ENCODE data around the gene MED12L.
"Not testable (repeated sequence)": the region's sequence is repeated elsewhere in the genome, so short reads cannot be mapped to it uniquely, and the experiment has no call there.

The MED12L gene, protein sequence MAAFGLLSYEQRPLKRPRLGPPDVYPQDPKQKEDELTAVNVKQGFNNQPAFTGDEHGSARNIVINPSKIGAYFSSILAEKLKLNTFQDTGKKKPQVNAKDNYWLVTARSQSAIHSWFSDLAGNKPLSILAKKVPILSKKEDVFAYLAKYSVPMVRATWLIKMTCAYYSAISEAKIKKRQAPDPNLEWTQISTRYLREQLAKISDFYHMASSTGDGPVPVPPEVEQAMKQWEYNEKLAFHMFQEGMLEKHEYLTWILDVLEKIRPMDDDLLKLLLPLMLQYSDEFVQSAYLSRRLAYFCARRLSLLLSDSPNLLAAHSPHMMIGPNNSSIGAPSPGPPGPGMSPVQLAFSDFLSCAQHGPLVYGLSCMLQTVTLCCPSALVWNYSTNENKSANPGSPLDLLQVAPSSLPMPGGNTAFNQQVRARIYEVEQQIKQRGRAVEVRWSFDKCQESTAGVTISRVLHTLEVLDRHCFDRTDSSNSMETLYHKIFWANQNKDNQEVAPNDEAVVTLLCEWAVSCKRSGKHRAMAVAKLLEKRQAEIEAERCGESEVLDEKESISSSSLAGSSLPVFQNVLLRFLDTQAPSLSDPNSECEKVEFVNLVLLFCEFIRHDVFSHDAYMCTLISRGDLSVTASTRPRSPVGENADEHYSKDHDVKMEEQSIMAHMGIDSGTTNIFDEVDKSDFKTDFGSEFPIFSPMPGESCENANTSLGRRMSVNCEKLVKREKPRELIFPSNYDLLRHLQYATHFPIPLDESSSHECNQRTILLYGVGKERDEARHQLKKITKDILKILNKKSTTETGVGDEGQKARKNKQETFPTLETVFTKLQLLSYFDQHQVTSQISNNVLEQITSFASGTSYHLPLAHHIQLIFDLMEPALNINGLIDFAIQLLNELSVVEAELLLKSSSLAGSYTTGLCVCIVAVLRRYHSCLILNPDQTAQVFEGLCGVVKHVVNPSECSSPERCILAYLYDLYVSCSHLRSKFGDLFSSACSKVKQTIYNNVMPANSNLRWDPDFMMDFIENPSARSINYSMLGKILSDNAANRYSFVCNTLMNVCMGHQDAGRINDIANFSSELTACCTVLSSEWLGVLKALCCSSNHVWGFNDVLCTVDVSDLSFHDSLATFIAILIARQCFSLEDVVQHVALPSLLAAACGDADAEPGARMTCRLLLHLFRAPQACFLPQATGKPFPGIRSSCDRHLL (N-terminal part only)

DNA sequence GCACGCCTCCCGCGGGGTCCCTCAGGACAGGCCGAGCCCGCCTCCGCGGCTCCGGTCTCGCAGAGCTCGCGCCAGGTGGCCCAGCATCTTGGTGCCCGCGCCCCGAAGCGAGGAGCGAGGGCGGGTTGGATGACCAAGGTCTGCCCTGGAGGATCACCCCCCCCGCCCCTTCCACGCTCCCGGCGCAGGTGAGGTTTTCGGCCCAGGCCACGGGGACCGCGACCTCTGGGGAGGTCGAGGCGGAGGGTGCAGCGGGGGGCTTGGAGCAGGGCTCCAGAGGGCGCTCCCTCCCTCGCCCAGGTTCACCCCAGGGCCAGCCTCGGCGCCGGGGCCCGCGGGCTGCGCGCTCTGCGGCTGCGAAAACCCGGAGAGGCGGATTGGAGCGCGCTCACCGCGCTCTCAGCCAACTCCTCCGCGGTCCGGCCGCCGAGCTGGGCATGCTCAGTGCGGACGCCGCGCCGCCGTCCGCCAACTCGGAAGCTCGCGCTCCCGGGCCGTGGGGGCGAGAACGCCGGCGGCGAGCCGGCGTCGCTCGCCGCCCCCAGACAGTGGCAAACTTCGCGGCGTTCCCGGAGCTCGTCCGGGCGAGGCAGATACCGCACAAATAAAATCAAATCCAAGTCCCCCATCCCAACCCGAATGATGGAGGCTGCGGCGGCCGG lies at the start of gene MED12L:
TSS of gene MED12L (plus strand) at position 438 of the 662 bp plus-strand sequence. CDS start 1,263 bp downstream, outside the sequence.
- peak; percentile 44 for DNase-seq

DNA sequence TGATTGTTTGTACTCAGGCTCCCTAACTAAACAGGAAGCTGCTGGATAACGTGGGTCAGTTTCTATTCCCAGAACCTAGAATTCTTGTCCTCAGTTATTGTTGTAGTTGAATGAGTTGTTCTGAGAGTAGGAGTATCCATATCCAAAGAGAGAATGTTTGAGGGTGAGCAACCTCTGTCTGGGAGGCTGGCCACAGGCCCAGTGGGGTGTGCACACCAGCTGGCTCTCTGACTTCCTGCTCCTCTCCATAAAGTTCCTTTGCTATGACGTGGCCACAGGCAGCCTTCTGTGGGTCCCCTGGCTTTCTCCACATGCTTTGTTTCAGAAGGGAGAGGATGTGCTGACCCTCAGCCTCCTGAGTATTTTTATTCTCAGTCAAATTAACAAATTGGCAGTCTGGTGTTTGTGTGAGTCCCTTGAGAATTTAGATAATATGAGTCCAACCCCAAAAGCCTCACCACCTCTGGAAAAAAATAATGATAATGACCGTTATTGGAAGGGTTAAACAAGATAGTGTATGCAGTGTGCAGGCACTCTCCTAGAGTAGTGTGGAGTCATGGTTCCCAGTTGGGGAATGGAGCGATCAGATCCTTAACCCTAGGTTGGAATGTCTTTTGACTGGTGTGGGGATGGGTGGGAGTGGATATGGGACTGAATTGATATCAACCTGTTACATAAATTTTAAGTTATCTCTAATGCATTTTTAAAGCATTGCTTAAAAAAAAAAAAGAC lies 47.6 kb upstream of the MED12L start:
- DNase-seq: no peak

DNA sequence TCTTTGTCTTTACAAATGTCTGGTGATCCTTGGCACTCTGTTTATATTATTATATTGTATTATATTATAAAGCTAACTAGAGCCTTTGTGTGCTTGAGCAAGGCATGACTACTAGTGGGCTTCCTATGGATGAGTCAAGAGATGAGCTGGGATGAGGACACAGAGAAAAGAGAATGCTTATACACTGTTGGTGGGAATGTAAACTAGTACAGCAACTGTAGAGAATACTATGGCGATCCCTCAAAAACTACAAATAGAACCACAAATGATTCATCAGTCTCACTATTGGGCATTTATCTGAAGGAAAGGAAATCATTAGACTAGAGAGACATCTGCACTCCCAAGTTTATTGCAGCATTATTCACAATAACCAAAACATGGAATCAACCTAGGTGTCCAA lies 40.8 kb upstream of the MED12L start:
- DNase-seq: no peak

DNA sequence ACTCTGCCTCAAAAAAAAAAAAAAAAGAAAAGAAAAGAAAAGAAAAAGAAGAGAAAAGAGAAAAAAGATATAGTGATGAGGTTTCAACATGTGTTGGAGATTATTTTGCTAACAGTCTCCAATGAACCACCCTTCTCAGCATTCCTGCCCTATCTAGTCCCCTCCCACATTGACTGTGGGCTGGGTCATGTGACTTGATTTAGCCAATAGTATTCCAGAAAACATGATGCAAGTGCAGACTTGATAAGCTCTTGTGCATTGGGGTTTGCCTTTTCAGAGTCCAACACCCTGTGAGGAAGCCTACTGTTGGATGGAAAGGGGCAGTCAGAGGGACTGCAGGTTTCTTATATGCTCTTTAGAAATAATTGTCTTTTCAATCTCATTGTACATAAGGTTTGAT lies 37.8 kb upstream of the MED12L start:
- DNase-seq: no peak

DNA sequence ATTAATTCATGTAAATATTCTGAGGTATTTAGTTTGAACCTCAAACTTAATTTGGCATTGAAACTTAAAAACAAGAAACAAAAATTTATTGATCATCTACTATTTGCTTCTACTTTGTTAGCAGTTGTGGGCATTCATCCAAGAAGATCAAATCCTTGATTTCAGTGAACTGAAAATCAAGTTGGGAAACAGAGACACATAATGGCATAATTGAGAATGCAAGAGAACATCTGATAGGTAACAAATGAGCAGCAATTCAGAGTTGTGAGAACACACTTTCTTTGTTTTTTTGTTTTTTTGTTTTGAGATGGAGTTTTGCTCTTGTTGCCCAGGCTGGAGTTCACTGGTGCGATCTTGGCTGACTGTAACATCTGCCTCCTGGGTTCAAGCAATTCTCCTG lies 33.9 kb upstream of the MED12L start:
- no peak for DNase-seq

DNA sequence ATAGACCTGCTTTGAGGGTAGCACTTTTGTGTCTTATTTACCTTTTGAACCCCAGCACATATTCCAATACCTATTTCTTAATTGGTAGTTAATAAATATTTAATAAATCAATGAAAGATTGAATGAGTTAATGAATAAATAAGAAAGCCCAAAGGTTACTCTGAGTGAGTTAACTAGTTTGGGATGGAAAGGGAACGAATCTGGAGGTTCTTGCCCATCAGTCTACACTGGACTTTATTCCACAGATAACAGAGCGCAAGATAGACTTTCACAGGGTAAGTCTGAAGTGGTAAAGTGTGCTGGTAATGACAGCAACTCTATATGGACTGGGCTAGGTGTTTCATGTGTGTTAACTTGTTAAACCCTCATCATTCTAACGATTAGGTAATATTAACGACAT lies 33.1 kb upstream of the MED12L start:
- DNase-seq: no peak

DNA sequence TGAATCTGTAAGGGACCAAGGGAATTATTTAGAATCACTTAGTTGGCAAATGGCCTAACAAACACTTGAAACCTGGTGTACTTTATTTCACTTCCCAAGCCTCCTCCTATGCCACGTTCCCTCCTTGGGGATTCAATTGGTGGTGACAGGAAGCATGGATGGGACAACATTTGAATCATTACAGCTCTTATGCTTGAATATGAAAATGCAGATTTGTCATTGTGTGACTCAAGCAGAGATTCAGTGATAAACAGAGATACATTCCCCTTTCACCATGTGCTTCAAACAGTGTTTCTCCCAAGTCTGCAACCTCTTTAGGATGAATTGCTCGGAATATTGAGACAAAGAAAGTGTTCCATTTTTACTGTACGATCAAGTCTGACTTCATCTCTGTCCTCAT lies 32.7 kb upstream of the MED12L start:
- no peak for DNase-seq

DNA sequence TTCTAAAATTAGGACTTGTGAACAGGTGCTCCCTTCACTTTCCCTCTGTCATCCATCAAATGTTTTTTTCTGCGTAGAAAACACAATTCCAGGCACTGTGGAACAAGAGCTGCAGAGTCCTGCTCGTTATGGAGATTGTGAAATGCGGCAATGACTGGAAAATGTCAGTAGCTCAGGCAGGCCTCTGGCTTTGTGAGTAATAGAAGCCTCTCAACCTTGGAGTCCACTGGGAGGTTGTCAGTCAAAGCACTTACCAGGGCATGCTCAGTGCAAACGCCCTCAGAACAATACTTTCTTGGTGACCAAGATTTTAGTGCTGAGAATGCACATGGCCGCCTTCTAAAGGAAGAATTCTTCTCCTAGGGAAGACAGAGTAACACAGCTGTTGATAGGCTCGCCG lies 26.7 kb upstream of the MED12L start:
- no peak for DNase-seq

DNA sequence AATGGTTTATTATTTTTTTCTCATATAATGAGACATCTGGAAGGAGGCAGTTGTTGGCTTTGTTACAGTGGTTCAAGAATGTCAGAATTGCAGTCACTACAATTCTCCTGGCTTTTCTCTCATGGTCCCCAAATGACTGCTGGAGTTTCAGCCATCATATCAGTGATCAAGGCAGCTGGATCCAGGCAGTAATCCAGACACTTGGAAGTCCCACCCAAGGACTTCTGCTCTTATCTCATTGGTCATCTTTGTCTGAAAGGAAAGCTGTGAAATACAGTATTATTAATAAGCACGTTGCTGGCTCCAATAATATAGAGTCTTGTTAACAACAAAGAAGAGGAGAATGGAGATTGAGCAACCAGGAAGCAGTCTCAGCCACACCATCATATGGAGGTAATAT lies 22.9 kb upstream of the MED12L start:
- no peak for DNase-seq

DNA sequence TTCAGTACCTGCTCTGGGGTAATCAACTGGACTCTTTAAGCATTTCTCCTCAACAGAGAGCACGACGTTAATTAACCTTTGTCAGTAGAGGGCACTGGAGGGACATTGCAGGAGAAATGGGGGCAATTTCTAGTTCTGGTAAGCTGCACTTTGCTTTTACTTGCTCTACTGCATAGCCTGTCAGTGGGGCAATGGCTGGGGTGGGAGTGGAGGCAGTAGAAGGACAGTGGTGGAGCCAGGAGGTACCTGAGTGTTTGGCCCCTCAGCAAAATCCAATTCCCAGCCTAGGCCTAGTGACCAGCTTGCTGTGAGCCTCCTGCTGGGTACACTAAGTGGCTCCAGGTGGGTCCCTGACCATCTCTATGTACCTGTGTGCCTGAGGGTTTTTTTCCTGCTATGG lies 18.3 kb upstream of the MED12L start:
- DNase-seq: no peak

DNA sequence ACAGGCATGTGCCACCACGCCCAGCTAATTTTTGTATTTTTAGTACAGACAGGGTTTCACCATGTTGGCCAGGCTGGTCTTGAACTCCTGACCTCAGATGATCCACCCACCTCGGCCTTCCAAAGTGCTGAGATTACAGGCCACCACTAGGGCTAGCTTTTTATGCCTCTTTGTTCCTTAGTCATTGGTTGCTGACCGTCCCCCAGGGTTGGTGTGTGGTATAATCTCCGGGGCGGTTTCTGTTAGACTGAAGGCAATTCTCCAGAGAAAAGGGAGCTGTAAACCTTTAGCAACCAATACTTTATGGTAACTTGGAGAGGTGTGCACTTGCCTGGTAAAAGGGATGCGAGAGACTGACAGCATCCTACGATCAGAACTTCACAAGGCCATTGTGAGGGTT lies 12.6 kb upstream of the MED12L start:
- DNase-seq: not testable (repeated sequence)

DNA sequence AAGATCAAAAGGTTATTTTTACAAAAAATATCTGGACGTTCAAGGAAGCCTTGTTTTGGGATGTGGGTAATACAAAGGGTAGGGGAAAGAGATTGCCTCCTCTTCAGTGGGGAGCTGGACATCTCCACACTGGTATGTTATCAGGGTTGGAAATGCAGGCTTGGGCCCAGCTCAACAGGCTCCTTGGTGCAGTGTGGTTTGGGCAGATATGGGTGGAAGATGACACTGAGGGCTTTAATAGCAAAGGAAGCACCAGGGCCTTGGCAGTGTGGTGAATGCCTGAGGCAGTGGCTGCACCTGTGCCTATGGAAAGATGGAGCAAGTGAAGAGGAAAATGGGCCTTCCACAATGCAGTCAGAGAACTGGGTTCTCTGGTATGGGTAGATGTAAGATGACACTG lies 11.2 kb upstream of the MED12L start:
- no peak for DNase-seq

DNA sequence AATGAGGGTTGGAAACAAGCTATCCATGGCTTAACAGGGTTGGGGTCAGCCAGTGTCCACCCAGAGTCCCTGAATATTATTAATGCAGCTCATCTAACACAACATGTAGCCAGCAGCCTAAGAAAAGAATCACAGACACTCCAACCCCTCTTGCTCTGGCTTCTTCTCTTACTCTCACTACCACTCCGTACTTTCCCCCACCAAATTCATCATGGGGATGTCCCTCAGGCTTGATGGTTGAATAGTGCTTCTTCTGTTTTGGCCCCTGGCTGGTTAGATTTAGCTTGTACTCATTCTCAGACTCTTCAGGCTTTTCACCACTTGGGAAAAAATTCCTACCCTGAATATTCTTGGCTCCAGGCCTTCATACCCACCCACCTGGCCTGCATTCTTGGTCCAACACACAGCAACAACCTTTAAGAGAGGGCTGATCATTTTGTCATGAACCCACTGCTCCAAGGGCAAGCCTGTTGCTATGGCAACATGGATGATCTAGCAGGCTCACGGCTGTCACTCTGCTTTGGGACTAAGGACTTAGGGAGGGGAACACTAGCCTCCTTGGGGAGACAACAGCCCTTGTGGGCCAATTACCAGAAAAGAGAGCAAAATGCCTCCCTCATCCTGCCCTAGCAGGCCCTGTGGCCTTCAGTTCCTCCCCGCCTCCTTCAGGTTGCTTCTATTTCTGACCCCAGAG lies 9.4 kb upstream of the MED12L start:
- DNase-seq: no peak

DNA sequence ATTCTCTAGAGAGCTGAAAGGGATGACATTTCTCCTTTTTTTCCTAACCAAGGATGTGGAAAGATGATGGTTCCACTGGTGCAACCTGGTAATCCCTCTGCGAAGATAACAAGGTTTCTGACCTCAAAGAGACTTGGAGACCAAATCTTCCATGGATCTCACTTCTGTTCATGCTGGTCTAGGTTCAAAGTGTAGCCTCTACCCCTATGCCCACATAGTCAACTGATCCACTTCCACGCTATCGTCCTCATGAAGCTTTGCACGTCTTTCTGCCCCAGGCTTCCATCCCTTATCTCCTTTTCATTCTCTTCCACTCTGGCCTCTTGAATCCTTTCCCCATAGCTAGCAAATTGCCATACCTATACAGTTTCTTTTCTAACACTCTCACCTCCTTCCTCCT lies 8.8 kb upstream of the MED12L start:
- DNase-seq: no peak

DNA sequence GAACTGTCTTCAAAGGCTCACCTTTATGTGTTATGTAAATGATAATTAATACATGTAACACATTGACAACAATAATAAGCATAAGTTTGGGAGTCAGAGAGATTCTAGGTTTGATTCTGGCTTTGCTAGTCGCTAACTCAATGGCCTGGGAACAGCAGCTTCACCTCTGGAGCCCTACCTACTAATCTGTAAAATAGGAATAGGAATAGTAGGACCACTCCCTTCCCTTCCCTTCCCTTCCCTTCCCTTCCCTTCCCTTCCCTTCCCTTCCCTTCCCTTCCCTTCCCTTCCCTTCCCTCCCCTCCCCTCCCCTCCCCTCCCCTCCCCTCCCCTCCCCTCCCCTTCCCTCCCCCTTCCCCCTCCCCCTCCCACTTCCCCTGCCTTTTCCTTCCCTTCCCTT lies 4.4 kb upstream of the MED12L start:
- DNase-seq: not testable (repeated sequence)

DNA sequence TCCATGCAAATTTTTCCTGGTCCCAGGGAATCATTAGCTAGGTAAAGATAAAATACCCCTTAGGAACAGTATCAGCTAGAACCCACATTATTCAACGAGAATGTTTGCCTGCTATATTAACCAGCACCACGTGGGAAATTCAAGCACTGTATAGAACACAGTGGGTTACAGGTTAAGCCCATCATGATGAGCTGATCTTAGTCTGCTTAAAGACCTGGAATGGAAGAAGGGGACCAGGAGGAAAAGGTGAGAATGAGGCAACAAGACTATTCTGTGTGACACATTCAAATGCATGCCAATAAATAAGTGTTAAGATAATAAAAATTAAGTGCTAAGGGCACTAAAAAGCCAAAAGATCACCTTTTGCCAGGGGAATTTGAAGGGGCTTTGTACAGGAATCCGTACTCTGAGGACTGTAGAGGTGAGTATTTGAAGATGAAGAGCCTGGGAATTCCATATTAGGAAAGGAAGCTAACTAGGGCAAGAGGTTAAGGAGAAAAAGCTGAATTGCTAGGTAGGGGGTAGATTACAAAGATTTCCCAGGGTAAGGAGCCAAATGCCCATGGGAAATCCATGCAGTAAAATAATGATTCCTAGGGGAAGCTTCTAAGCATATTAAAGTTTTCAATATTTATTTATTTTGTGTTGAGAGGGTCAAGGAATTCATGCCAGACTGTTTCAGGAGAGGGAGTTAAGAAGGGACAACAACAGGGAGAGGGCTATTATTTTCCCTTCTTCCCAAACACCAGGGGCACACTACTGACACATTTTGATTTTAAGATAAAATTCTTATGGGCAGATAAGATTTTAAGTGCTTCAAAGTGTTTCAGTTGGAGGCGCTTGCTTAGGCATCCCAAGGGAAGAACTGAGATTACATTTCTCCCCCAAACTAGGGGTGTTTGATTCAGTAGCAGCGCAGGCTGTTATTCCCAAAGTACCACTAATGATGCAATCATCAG lies 2.3 kb upstream of the MED12L start:
- DNase-seq: no peak

DNA sequence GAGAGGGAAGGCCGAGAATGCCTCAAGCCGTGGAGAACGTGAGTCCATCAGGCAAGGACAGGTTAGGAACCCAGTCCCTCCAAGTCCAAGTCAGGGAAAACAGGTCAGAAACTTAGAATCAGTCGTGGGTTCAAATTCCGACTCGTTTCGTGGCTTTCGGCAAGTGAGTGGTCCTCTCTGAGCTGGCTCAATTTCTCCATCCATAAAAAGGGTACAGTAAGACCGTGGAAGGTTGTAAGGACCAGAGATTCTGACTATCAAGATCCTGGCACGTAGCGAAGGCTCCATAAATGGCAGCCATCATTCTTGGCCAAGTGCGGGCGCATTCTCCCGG lies 604 bp upstream of the MED12L start:
- no peak for DNase-seq

DNA sequence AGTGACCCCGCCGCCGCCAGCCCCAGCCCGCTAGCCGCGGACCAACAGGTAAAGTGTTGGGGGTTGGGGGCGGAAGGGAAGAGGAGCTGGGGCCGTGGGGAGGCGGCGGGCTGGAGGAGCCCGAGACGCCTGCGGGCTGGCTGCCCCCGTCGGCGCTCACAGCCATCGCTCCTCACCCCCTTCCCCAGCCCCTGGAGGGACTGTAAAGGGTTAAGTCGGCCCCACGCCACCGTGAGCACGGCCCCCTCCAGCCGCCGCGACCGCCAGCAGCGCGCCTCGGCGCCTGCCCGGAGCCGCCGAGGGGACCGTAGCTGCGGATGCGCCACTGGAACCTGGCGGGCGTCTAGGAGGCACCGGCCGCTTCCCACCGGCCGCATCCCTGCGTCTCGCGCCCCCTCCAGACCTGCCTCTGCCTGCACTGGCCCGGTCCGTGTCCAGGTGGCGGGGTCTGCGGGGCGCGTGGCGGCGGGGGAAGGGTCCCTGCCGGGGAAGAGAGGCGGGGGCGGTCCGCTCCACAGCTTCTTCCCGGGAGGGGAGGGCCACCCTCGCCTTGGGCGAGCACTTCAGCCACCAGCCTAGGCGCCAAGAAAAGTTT lies 522 bp downstream of the MED12L start:
- no peak for DNase-seq

DNA sequence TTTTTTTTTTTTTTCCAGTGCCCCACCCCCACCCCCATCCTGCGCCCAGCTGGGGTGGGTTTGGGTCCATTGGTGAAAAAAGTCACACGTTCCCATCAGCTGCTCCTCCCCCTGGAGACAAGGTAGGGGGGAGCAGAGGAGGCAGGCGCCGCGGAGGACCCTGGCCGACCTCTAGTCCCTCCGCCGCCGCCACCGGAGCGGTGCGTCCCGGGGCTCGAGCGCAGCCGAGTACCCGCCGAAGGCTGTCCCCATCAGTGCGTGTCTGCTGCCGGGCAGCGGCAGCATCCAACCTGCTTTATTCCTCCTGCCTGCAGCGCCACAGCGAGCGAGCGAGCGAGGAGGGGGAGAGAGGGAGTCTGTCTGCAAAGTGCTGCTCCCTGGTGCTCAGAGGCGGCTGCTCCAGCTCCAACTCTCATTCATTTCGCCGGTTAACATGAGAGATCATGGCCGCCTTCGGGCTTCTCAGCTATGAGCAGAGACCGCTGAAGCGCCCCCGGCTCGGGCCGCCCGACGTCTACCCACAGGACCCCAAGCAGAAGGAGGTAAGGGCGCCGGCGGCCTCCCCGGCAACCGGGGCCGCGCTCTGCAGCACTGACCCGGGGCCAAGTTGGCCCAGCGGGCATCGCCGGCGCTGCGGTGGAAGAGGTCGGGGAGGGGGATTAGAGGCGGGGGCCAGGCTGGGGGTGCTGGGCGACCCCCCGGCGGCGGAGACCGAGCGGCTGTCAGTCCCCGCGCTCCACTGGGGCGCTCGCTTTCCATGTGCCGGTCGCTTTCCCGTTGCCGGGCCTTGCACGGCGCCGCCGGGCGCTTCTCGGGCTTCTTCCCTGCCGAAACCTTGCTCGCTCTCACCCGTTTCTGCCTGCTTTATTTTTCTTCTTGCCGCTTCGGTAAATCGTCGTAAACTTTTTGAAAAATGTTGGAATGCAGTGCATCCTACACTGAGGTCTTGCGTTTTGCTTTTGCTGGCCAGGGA lies 1.3 kb downstream of the MED12L start:
- peak; percentile 70 for DNase-seq

Measured in CD4-positive, alpha-beta T cell treated with Interleukin-12 subunit alpha and Interleukin-12 subunit beta, for 1 hour (primary cell).